ENCODE results near the gene TAL2.

GRCh38 chr9:105661011-105661410, 1.2 kb upstream of the TAL2 start:
- TF ChIP-seq CTCF (IDR thresholded peaks at IDR 0.05) (no peak), MXI1 (IDR thresholded peaks at IDR 0.05; ENCODE audit: low read depth, low read length) (no peak), SIN3A (IDR thresholded peaks at IDR 0.05; ENCODE audit: borderline replicate concordance, low read depth, low read length) (no peak), JUND (IDR thresholded peaks at IDR 0.05) (no peak), REST (IDR thresholded peaks at IDR 0.05; ENCODE audit: low read depth, low read length) (no peak), ZBTB33 (IDR thresholded peaks at IDR 0.05; ENCODE audit: borderline replicate concordance, low read depth) (no peak), RCOR1 (IDR thresholded peaks at IDR 0.05; ENCODE audit: low read length) (no peak), EP300 (IDR thresholded peaks at IDR 0.05; ENCODE audit: borderline replicate concordance in 1 of 2, low read depth in 1 of 2, low read length in 1 of 2) (no peak), TCF12 (IDR thresholded peaks at IDR 0.05) (no peak)
